GM18505 (cell line): ENCODE results near the gene NR4A1.

ENCODE experiments used
- ATAC-seq: cut with Tn5 transposase; IDR thresholded peaks from one replicate; pipeline ENCODE4 v1.9.1; 2021; ENCODE audit not compliant: unreplicated experiment
- POLR2A ChIP-seq: IDR thresholded peaks from 4 replicates; pipeline ENCODE4 v1.6.1; 2011; ENCODE audit warnings: borderline replicate concordance; ENCODE audit not compliant: insufficient read depth, insufficient read length; ENCODE audit errors: extremely low read depth

The NR4A1 gene

DNA sequence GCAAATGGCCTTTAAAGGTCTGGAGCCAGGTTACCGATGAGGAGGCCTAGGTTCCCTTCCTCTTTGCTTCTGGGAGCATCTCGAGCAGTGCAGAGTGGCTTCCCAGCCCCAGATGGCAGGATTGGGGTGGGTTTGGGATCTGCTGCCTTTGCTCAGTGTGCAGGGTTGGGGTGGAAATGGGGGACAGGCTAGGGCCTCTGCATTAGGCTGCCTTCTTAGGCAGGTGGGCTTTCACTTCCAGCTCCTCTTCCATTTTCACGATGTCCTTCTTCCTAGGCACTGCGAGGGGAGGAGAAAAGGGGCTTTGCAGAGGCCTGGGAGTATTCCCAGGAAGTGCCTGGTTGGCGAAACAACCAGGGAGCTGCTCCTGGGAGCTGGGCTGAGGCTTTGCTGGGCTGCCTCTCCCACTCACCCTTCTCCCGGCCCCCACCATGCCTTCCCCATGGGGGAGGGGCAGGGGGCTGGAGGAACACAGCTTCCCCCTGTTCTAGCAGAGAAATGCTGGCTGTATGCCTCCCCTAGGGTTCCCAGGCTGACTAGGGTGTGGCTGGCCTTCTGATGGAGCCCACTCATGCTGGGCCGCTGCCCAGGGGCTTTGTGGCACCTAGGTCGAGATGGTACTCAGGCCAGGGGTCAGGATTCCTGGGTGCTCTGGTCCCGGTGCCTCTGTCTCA is 2.4 kb downstream of the NR4A1 start:
- no peak for TF ChIP-seq POLR2A

DNA sequence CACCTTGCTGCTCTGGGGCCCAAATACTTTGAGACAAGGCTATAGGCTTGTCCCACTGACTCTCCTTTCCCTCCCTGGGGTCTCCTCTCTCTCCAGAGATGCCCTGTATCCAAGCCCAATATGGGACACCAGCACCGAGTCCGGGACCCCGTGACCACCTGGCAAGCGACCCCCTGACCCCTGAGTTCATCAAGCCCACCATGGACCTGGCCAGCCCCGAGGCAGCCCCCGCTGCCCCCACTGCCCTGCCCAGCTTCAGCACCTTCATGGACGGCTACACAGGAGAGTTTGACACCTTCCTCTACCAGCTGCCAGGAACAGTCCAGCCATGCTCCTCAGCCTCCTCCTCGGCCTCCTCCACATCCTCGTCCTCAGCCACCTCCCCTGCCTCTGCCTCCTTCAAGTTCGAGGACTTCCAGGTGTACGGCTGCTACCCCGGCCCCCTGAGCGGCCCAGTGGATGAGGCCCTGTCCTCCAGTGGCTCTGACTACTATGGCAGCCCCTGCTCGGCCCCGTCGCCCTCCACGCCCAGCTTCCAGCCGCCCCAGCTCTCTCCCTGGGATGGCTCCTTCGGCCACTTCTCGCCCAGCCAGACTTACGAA is 3.1 kb downstream of the NR4A1 start:
- no peak for ATAC-seq
- TF ChIP-seq POLR2A = no peak

More for the DNA sequence above, 2.4 kb downstream of the NR4A1 start:
- no peak for ATAC-seq

DNA sequence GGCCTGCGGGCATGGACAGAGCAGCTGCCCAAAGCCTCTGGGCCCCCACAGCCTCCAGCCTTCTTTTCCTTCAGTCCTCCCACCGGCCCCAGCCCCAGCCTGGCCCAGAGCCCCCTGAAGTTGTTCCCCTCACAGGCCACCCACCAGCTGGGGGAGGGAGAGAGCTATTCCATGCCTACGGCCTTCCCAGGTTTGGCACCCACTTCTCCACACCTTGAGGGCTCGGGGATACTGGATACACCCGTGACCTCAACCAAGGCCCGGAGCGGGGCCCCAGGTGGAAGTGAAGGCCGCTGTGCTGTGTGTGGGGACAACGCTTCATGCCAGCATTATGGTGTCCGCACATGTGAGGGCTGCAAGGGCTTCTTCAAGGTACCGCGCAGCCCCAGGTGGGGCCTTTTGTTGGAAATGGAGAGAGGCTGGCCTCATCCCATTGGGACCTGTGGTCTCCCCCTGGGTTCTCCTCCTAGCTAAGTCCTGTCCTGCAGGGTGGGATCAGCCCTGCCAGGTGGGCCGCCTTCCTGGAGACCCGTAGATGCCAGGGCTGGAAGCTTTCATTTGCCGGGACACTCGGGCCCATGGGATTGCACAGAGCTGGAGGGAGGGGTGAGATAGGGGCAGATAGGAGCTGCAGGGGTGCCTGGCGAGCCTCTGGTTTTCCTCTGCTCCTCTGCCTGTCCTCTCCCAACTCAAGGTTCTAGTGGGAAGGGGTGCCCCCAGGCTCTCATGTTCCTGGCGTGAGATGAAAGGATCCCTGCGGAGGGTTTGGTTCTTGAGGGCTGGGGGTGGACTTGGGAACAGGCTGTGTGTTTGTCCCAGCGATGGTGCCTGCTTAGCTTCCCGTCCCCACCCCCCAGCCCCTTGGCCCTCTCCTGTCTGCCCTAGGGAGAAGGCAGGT is 3.8 kb downstream of the NR4A1 start:
- no peak for ATAC-seq
- no peak for TF ChIP-seq POLR2A

DNA sequence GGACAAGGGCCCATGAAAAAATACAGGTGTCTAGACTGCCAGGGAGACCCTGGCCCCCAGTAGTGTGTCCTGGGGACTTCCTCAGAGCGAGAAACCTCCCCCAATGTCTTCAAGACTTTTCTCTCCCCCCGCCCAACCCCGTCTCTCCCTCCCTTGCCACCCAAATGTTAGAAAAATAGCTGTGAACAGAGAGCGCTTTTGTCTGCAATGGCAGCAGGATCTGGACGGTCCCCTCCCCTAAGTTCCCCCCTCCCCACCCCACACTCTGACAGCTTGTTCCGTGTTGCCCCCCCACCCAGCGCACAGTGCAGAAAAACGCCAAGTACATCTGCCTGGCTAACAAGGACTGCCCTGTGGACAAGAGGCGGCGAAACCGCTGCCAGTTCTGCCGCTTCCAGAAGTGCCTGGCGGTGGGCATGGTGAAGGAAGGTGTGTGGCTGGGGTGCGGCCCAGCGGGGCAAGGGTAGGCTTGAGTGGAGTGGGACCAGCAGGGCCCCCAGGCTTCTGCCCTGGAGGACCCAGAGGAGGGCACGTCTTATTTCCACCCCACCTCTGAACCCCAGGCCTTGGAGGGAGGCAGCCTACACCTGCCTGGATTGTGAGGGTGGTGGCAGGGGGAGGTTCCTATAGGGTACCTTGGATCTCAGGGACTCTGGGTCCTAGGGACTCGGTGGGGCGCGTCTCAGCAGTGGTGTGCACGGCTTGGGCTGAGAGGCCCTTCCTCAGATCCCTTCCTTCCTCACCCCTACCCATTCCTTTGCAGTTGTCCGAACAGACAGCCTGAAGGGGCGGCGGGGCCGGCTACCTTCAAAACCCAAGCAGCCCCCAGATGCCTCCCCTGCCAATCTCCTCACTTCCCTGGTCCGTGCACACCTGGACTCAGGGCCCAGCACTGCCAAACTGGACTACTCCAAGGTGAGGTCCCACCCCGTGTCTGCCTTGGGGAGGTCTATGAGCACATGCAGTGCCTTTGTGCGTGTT is 4.8 kb downstream of the NR4A1 start:
- no peak for TF ChIP-seq POLR2A
- no peak for ATAC-seq

DNA sequence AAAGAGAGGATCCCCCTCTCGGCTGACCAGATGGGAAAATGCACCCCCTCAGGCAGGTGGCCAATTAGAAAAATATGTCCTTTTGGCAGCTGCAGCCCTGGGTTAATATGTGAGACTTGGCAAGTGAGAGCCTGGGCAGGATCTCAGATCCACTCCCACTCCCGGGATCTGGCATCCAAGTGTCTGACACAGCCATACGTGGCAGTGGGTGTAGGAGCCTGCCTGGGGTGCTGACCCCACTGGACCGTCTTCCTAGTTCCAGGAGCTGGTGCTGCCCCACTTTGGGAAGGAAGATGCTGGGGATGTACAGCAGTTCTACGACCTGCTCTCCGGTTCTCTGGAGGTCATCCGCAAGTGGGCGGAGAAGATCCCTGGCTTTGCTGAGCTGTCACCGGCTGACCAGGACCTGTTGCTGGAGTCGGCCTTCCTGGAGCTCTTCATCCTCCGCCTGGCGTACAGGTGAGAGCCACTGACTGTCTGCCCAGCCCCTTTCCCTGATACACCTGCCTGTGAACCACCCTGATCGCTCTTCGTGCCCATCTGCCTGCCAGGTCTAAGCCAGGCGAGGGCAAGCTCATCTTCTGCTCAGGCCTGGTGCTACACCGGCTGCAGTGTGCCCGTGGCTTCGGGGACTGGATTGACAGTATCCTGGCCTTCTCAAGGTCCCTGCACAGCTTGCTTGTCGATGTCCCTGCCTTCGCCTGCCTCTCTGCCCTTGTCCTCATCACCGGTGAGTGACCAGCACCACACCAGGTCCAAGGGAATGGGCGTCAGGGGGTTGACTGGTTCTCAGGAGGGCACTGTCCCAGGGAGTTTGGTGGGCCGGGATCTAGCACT is 5.8 kb downstream of the NR4A1 start:
- TF ChIP-seq POLR2A = no peak
- ATAC-seq = no peak

DNA sequence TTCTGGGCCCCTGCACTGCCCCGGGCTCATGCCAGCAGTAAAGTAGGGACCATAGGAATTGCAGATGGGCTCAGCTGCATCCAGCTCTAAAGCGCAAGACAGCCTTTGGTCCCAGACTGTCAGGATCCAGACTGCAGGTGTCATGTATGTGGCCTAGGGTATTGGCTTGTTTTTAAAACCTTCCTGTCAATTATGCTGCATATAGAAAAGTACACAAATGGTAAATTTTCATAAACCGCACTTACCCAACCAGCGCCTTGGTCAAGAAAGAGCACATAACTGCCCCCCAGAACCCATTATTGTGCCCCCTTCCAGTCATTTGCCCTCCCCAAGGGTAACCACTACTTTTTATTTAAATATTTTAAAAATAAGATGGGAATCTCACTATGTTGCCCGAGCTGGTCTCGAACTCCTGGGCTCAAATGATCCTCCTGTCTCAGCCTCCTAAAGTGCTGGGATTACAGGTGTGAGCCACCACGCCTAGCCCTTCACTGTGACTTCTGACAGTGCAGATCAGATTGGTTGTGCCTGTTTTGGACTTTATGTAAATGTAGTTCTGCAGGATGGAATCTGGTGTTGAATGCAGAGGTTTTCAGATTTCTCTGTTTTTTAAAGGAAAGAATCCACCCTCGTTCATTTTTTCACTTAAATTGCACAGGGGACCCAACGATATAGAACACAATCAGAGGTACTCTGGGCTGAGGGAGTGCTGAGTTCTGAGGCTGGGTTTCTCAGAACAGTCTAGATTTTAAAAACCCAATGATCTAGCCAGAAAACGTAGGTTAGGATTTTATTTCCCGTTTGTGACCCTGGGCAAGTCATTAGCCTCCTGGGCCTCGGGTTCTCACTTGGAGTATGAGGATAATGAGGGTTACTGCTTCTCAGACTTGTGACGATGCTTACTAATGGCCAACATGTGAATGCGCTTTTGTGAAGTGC is 6.7 kb downstream of the NR4A1 start:
- no peak for ATAC-seq
- no peak for TF ChIP-seq POLR2A

DNA sequence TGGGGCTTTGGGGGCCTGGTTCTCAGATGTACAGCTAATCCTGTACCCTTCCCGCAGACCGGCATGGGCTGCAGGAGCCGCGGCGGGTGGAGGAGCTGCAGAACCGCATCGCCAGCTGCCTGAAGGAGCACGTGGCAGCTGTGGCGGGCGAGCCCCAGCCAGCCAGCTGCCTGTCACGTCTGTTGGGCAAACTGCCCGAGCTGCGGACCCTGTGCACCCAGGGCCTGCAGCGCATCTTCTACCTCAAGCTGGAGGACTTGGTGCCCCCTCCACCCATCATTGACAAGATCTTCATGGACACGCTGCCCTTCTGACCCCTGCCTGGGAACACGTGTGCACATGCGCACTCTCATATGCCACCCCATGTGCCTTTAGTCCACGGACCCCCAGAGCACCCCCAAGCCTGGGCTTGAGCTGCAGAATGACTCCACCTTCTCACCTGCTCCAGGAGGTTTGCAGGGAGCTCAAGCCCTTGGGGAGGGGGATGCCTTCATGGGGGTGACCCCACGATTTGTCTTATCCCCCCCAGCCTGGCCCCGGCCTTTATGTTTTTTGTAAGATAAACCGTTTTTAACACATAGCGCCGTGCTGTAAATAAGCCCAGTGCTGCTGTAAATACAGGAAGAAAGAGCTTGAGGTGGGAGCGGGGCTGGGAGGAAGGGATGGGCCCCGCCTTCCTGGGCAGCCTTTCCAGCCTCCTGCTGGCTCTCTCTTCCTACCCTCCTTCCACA is 7.6 kb downstream of the NR4A1 start:
- ATAC-seq = no peak

DNA sequence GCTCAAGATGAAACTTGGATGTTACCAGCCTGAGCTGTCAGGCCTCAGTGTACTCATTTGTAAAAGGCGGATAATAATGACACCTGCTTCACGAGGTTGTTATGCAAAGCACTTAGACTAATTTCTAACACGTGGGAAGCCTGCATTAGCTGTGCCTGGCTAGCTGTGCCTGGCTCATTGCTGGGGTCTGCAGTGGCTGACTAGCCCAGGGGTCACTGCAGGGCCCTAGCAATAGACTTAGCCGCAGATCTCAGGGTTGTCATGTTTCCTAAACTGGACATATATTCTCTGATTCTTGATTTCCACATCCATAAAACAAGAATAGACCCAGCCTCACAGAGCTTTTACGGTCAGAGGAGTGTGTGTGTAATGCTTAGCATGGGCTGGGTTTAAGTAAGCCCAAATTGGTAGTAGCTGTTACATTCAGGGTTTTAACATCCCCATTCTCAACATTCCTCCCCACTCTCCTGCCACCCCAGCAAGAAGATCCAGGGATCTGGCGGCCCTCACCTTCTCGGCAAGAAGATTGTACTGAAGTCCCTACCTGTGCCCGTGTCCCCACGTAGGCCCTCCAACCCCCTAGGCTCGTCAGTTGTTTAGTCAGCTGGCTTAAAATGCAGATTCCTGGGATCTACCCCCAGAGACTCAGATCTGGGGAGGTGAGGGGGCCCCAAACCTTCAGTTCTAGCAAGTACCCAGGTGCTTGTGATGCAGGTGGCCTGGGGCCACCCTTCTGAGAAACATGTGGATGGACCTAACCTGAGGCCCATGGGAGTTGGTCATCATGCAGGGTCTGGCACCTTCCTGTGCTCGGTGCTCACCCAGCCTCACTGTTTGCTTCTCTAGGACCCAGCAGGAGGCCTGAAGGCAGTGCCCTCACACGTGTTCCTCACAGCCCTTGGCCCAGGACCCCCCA is 8.6 kb downstream of the NR4A1 start:
- no peak for ATAC-seq
- TF ChIP-seq POLR2A = no peak

More for the DNA sequence above, 7.6 kb downstream of the NR4A1 start:
- TF ChIP-seq POLR2A = no peak

DNA sequence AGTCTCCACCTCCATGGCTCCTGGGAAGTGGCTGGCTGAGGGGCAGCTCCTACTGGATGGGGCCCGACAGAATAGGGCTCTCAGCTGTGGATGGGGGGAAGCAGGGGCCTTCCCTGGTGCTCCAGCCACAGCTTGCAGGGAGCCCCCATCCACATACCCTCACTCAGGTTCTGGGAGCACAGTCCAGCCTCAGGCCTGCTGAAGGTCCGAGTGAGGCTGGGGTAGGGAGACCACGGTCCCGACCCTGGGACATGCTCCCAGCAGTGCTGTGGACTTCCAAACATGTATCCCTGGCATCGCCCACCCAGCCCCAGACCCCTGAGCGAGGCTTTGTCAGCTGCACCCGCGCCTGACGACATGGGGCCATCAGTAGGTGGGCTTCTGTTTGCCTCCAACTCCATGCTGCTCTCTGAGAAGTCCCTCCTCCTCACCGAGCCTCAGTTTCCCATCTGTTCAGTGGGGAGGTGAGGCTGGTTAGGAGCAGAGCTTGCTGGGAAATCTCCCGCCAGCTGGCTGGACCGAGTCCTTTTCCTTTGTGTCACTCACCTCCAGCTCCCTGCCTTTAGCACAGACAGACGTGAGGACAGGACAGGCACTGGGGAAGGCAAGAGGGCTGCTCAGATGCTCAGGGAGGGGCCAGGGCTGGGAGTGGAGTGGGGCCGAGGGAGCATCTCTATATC is 9.4 kb downstream of the NR4A1 start:
- no peak for TF ChIP-seq POLR2A
- no peak for ATAC-seq
